HG02759 (cell line): ENCODE measurements around the gene TFAP2D.
A peak's percentile ranks its signal among the peaks of the same experiment; 100 is the strongest.

Experiments
- ATAC-seq: cut with Tn5 transposase; IDR thresholded peaks from one replicate; pipeline ENCODE4 v1.9.1; 2021; ENCODE audit warnings: mild to moderate bottlenecking, moderate library complexity; ENCODE audit not compliant: unreplicated experiment

Gene TFAP2D

GRCh38 chr6:50713226-50713625, at the start of gene TFAP2D:
Gene TFAP2D (plus strand): TSS chr6:50713526. CDS start chr6:50714056, 530 bp downstream.
- ATAC-seq = no peak

- no peak for ATAC-seq
These were observed 49.5 kb upstream of the TFAP2D start for GRCh38 chr6:50663806-50664205.

GRCh38 chr6:50666089-50666488, 47.2 kb upstream of the TFAP2D start:
- ATAC-seq = no peak

GRCh38 chr6:50681213-50681824, 32.0 kb upstream of the TFAP2D start:
- peak; percentile 92 for ATAC-seq

- ATAC-seq = no peak
These were observed 24.1 kb upstream of the TFAP2D start for GRCh38 chr6:50689210-50689609.

GRCh38 chr6:50691814-50692495, 21.4 kb upstream of the TFAP2D start:
- no peak for ATAC-seq

GRCh38 chr6:50698546-50698945, 14.8 kb upstream of the TFAP2D start:
- ATAC-seq = no peak

GRCh38 chr6:50699051-50699775, 14.1 kb upstream of the TFAP2D start:
- peak; percentile 64 for ATAC-seq

- no peak for ATAC-seq
These were observed 6.8 kb upstream of the TFAP2D start for GRCh38 chr6:50706575-50706974.

GRCh38 chr6:50707191-50707590, 6.1 kb upstream of the TFAP2D start:
- ATAC-seq = no peak

GRCh38 chr6:50707652-50708300, 5.5 kb upstream of the TFAP2D start:
- no peak for ATAC-seq

- no peak for ATAC-seq
These were observed 4.5 kb upstream of the TFAP2D start for GRCh38 chr6:50708664-50709365.

- no peak for ATAC-seq
These were observed 4.0 kb upstream of the TFAP2D start for GRCh38 chr6:50709366-50709734.

GRCh38 chr6:50711686-50712085, 1.6 kb upstream of the TFAP2D start:
- ATAC-seq = no peak

- no peak for ATAC-seq
These were observed 1.0 kb upstream of the TFAP2D start for GRCh38 chr6:50712291-50712690.

- ATAC-seq = no peak
These were observed 706 bp downstream of the TFAP2D start for GRCh38 chr6:50713977-50714486.

GRCh38 chr6:50714487-50715379, 1.4 kb downstream of the TFAP2D start:
- ATAC-seq = no peak

- no peak for ATAC-seq
These were observed 3.7 kb downstream of the TFAP2D start for GRCh38 chr6:50716899-50717509.

GRCh38 chr6:50717734-50718457, 4.6 kb downstream of the TFAP2D start:
- ATAC-seq = no peak
